Measurements from ENCODE around the gene INAFM2. TPM values are rescaled to one million over a fixed set of nuclear protein-coding genes. Genes with fewer than 3 reads are reported as not detected.

Gene INAFM2
- total RNA-seq, result 7.6 and 9.9 TPM in 2 replicates

GRCh38 chr15:40323239-40323952 lies at the start of gene INAFM2:
Gene INAFM2, plus strand, starts transcription at chr15:40323692. Its CDS starts 364 bp downstream, at chr15:40324056.

GRCh38 chr15:40282869-40283614 lies 40.5 kb upstream of the INAFM2 start, which contains the start of gene ANKRD63:
Gene ANKRD63, minus strand, starts transcription at chr15:40283064. Its CDS starts 478 bp downstream, at chr15:40282586.

GRCh38 chr15:40307421-40308211 lies 15.9 kb upstream of the INAFM2 start, which contains the start of gene PLCB2:
Gene PLCB2, minus strand, starts transcription at chr15:40307935. Its CDS starts 263 bp downstream, at chr15:40307672.

GRCh38 chr15:40340740-40341400 lies 17.4 kb downstream of the INAFM2 start, which contains the start of gene CCDC9B:
Gene CCDC9B, minus strand, starts transcription at chr15:40340939. Its CDS starts 120 bp downstream, at chr15:40340819.

GRCh38 chr15:40357723-40358470 lies 34.4 kb downstream of the INAFM2 start, which contains the start of gene DISP2:
Gene DISP2, plus strand, starts transcription at chr15:40358219. Its CDS starts 103 bp downstream, at chr15:40358322.

Other genes with a start within 250 kb of the INAFM2 start
- 5.3 and 11.1 TPM in 2 replicates for gene BMF, start 214.8 kb upstream of the INAFM2 start, total RNA-seq
- 20.4 and 21.2 TPM in 2 replicates for gene BUB1B, start 162.6 kb upstream of the INAFM2 start, total RNA-seq
- not detected in 2 replicates for gene PAK6, start 84.6 kb upstream of the INAFM2 start, total RNA-seq
- gene ANKRD63, start 40.6 kb upstream of the INAFM2 start, total RNA-seq, result not detected in 2 replicates
- 0.13 and 0.16 TPM in 2 replicates for gene PLCB2, start 15.8 kb upstream of the INAFM2 start, total RNA-seq
- 10.8 and 36.9 TPM in 2 replicates for gene CCDC9B, start 17.2 kb downstream of the INAFM2 start, total RNA-seq
- not detected in 2 replicates for gene PHGR1, start 27.3 kb downstream of the INAFM2 start, total RNA-seq
- under 0.01 and 0.38 TPM in 2 replicates for gene DISP2, start 34.5 kb downstream of the INAFM2 start, total RNA-seq
- gene KNSTRN, start 59.0 kb downstream of the INAFM2 start, total RNA-seq, result 29.6 and 41.0 TPM in 2 replicates
- 23.2 and 57.6 TPM in 2 replicates for gene IVD, start 82.1 kb downstream of the INAFM2 start, total RNA-seq
- gene BAHD1, start 117.3 kb downstream of the INAFM2 start, total RNA-seq, result 6.3 and 12.5 TPM in 2 replicates
- 6.0 and 12.2 TPM in 2 replicates for gene CHST14, start 147.3 kb downstream of the INAFM2 start, total RNA-seq
- 10.8 and 13.2 TPM in 2 replicates for gene CCDC32, start 241.3 kb downstream of the INAFM2 start, total RNA-seq
- gene RPUSD2, start 245.6 kb downstream of the INAFM2 start, total RNA-seq, result 12.0 and 13.8 TPM in 2 replicates